ENCODE results near the gene KDM4E.
"Not testable (repeated sequence)": the region's sequence is repeated elsewhere in the genome, so short reads cannot be mapped to it uniquely, and the experiment has no call there.

Gene KDM4E

DNA sequence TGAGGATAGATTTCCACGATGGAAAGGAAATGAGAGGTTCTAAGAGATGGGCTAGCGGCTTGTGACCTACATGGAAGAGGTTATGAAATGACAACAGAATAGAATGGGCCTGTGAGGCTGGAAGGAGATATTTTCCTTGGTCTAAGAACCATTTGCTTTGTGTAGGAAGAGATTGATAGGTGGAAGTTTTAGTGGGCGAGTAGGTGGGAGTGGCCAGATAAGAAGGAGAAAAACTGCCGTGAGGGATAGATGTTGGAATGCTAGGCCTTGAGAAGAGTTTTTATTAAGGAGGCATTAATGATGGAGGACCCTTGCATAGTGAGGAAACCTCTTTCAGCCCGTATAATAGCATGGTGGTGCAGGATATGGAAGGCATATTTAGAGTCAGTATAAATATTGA, 3.6 kb upstream of the KDM4E start:
- not testable (repeated sequence) for H3K36me3 ChIP-seq (ENCODE audit: control insufficient read depth, insufficient read depth, low read length, severe bottlenecking); H3K4me3 ChIP-seq (ENCODE audit: low read length); H3K4me1 ChIP-seq (ENCODE audit: control insufficient read depth, insufficient read depth, low read length); H3K27me3 ChIP-seq (replicated peaks; ENCODE audit: control insufficient read depth, insufficient read depth, low read length); H3K9ac ChIP-seq (ENCODE audit: low read length); DNase-seq (ENCODE audit: low read depth); H3K9me3 ChIP-seq (ENCODE audit: control insufficient read depth, low read length)

DNA sequence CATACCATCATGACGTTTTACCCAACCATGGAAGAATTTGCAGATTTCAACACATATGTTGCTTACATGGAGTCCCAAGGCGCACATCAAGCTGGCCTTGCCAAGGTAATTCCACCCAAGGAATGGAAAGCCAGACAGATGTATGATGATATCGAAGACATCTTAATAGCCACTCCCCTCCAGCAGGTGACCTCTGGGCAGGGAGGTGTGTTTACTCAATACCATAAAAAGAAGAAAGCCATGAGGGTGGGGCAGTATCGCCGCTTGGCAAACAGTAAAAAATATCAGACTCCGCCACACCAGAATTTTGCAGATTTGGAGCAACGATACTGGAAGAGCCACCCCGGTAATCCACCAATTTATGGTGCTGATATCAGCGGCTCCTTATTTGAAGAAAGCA, 536 bp downstream of the KDM4E start:
- not testable (repeated sequence) for H3K4me3 ChIP-seq (ENCODE audit: low read length); H3K36me3 ChIP-seq (ENCODE audit: control insufficient read depth, insufficient read depth, low read length, severe bottlenecking); DNase-seq (ENCODE audit: low read depth); H3K27me3 ChIP-seq (replicated peaks; ENCODE audit: control insufficient read depth, insufficient read depth, low read length); H3K9me3 ChIP-seq (ENCODE audit: control insufficient read depth, low read length); H3K9ac ChIP-seq (ENCODE audit: low read length); H3K4me1 ChIP-seq (ENCODE audit: control insufficient read depth, insufficient read depth, low read length)

DNA sequence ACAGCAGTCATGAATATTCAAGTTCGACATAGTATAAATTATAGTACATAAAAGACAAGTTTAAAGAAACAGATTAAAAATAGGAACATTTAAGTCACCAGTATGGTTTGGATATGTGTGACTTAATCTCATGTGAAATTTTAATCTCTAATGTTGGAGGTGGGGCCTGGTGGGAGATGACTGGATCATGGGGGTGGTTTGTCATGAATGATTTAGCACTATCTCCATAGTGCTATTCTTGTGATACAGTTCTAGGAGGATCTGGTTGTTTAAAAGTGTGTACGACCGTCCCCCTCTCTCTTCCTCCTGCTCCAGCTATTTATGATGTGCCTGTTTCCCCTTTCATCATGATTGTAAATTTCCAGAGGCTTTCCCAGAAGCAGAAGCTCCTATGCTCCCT, 3.3 kb downstream of the KDM4E start:
- Histone ChIP-seq H3K9ac (ENCODE audit: low read length) (no peak overlapping the region), H3K36me3 (ENCODE audit: control insufficient read depth, insufficient read depth, low read length, severe bottlenecking) (no peaks in the 10 kb centered on the region), H3K9me3 (ENCODE audit: control insufficient read depth, low read length) (no peaks in the 10 kb centered on the region), H3K4me1 (ENCODE audit: control insufficient read depth, insufficient read depth, low read length) (no peaks in the 10 kb centered on the region), H3K4me3 (ENCODE audit: low read length) (no peak overlapping the region), H3K27me3 (replicated peaks; ENCODE audit: control insufficient read depth, insufficient read depth, low read length) (no peaks in the 10 kb centered on the region)
- no peak for DNase-seq (ENCODE audit: low read depth)

DNA sequence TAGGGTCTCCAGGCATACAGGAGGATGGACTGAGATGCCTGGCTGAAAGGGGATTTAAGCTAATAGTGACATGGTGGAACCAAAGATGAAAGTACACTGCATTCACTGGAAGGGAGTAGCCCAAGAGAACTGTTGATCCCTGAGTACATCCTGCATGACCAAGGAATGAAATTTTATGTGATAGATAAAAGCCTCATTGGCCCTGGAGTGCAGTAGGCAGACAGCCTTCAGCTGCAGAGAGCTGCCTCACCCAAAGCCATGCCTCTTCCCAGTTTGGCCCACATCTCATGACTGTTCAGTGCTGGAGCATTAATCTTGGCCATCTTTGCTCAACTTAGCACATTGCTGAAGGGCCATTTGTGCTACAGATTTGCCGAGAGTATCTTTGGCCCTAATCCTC, 8.0 kb downstream of the KDM4E start:
- no peak for DNase-seq (ENCODE audit: low read depth)
- H3K36me3 ChIP-seq (ENCODE audit: control insufficient read depth, insufficient read depth, low read length, severe bottlenecking) = no peaks in the 10 kb centered on the region
- no peak overlapping the region for H3K4me3 ChIP-seq (ENCODE audit: low read length)
- no peaks in the 10 kb centered on the region for H3K4me1 ChIP-seq (ENCODE audit: control insufficient read depth, insufficient read depth, low read length)
- no peaks in the 10 kb centered on the region for H3K9me3 ChIP-seq (ENCODE audit: control insufficient read depth, low read length)
- H3K27me3 ChIP-seq (replicated peaks; ENCODE audit: control insufficient read depth, insufficient read depth, low read length) = no peaks in the 10 kb centered on the region
- H3K9ac ChIP-seq (ENCODE audit: low read length) = no peak overlapping the region

DNA sequence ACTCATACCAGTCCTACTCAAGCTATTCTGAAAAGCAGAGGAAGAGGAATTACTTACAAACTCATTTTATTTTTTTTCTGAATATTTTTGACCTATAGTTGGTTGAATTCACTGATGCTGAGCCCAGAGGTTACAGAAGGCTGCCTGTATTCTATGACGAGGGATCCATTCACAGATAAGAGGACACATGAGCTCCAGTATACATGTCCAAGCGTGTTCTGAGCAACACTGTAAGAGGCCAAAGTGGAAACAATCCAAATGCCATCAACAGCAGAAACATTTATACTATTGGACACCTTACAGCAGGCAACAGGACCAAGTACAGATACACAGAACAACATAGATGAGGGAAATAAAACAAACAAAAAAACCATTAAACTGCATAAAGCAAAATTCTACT, 10.3 kb downstream of the KDM4E start:
- Histone ChIP-seq H3K36me3 (ENCODE audit: control insufficient read depth, insufficient read depth, low read length, severe bottlenecking) (no peaks in the 10 kb centered on the region), H3K9ac (ENCODE audit: low read length) (no peak overlapping the region), H3K27me3 (replicated peaks; ENCODE audit: control insufficient read depth, insufficient read depth, low read length) (peaks cover under 1% of the 10 kb centered on the region)

DNA sequence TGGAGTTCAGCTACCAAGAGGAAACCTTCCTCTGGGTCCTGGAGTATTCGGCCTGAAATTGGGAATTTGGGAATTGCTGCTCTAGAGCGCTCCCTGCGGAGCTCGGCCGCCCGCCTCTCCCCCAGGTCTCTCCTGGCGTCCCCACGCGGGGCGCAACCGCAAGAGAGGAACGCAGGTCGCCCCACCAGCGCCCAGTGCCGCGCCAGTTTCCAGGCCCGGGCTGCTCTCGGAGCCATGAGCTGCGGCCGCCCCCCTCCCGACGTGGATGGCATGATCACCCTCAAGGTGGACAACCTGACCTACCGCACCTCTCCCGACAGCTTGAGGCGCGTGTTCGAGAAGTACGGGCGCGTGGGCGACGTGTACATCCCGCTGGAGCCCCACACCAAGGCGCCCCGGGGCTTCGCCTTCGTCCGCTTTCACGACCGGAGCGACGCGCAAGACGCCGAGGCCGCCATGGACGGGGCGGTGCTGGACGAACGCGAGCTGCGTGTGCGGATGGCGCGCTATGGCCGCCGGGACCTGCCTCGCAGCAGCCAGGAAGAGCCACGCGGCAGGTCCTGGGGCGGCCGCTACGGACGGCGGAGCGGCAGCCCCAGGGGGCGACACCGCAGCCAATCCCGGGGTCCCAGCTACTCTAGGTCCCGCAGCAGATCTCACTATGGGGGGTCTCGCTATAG, 12.4 kb downstream of the KDM4E start:
- not testable (repeated sequence) for H3K36me3 ChIP-seq (ENCODE audit: control insufficient read depth, insufficient read depth, low read length, severe bottlenecking); DNase-seq (ENCODE audit: low read depth); H3K9ac ChIP-seq (ENCODE audit: low read length); H3K9me3 ChIP-seq (ENCODE audit: control insufficient read depth, low read length); H3K4me1 ChIP-seq (ENCODE audit: control insufficient read depth, insufficient read depth, low read length)
- H3K4me3 ChIP-seq (ENCODE audit: low read length) = peak overlapping the region; percentile 58
- H3K27me3 ChIP-seq (replicated peaks; ENCODE audit: control insufficient read depth, insufficient read depth, low read length) = peaks cover 13% of the 10 kb centered on the region

More for the DNA sequence above, 10.3 kb downstream of the KDM4E start:
- H3K9me3 ChIP-seq (ENCODE audit: control insufficient read depth, low read length) = no peaks in the 10 kb centered on the region
- H3K4me3 ChIP-seq (ENCODE audit: low read length) = no peak overlapping the region
- no peaks in the 10 kb centered on the region for H3K4me1 ChIP-seq (ENCODE audit: control insufficient read depth, insufficient read depth, low read length)
- DNase-seq (ENCODE audit: low read depth) = no peak

DNA sequence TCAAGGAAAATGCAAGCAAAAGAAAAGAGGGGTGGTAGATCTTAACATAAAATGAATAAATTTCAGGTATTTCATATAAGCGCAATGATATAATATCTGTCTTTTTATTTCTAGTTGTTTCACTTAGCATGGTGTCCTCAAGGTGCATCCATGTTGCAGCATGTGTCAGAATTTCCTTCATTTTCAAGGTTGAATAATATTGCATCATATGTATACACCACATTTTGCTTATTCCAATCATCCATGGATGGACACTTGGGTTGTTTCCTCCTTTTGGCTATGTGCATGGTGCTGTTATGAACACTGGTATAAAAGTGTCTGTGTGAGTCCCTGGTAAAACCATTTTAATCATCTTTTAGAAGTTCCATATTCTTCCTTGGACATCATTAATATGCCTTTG, 17.2 kb downstream of the KDM4E start:
- H3K36me3 ChIP-seq (ENCODE audit: control insufficient read depth, insufficient read depth, low read length, severe bottlenecking) = no peaks in the 10 kb centered on the region
- H3K4me3 ChIP-seq (ENCODE audit: low read length) = no peak overlapping the region
- no peak for DNase-seq (ENCODE audit: low read depth)
- H3K9ac ChIP-seq (ENCODE audit: low read length) = no peak overlapping the region
- H3K9me3 ChIP-seq (ENCODE audit: control insufficient read depth, low read length) = no peaks in the 10 kb centered on the region
- peaks cover 44% of the 10 kb centered on the region for H3K27me3 ChIP-seq (replicated peaks; ENCODE audit: control insufficient read depth, insufficient read depth, low read length)
- no peaks in the 10 kb centered on the region for H3K4me1 ChIP-seq (ENCODE audit: control insufficient read depth, insufficient read depth, low read length)

DNA sequence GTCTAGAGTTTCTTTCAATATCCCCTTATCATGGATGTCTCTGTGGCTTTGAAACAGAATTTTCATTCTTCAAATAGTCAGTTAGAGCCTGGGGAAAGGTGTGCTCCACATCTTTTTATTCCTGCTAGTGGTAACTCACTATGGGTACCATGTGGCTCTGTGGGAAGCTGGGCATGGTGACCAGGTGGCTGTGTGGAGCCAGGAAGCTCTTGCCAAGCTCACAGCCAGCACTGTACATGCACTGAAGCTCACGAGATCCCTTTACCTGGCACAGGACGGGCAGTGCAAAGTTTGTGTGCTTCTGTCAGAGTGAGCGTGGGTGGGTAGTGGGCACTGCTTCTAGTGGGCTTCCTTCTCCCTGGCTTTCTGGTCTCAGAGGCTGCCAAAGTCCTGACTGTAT, 17.8 kb downstream of the KDM4E start:
- H3K36me3 ChIP-seq (ENCODE audit: control insufficient read depth, insufficient read depth, low read length, severe bottlenecking) = no peaks in the 10 kb centered on the region
- peaks cover 44% of the 10 kb centered on the region for H3K27me3 ChIP-seq (replicated peaks; ENCODE audit: control insufficient read depth, insufficient read depth, low read length)
- H3K9ac ChIP-seq (ENCODE audit: low read length) = no peak overlapping the region

DNA sequence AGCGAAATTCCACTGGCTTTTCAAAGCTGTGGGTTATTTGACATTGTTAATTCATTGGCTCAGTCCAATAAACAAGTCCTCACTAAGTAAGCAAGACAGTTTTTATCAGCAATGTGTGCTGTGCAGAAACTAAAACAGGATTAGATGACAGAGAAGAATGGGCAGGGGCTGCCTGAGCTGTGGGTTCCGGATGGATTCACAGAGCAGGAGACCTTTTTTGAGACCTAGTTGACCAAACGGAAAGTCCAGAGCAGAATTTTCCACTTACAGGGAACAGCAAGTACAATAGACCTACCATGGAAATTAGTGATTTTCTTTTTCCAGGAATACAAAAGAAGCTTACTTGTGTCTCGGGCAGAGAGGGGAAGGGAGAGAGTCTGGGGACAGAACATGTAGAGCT, 19.0 kb downstream of the KDM4E start:
- H3K4me1 ChIP-seq (ENCODE audit: control insufficient read depth, insufficient read depth, low read length) = no peaks in the 10 kb centered on the region
- no peak for DNase-seq (ENCODE audit: low read depth)
- H3K27me3 ChIP-seq (replicated peaks; ENCODE audit: control insufficient read depth, insufficient read depth, low read length) = peaks cover 44% of the 10 kb centered on the region
- H3K9me3 ChIP-seq (ENCODE audit: control insufficient read depth, low read length) = no peaks in the 10 kb centered on the region
- no peak overlapping the region for H3K4me3 ChIP-seq (ENCODE audit: low read length)
- no peaks in the 10 kb centered on the region for H3K36me3 ChIP-seq (ENCODE audit: control insufficient read depth, insufficient read depth, low read length, severe bottlenecking)
- H3K9ac ChIP-seq (ENCODE audit: low read length) = no peak overlapping the region

More for the DNA sequence above, 17.8 kb downstream of the KDM4E start:
- DNase-seq (ENCODE audit: low read depth) = no peak
- H3K4me3 ChIP-seq (ENCODE audit: low read length) = no peak overlapping the region
- H3K4me1 ChIP-seq (ENCODE audit: control insufficient read depth, insufficient read depth, low read length) = no peaks in the 10 kb centered on the region
- H3K9me3 ChIP-seq (ENCODE audit: control insufficient read depth, low read length) = no peaks in the 10 kb centered on the region

DNA sequence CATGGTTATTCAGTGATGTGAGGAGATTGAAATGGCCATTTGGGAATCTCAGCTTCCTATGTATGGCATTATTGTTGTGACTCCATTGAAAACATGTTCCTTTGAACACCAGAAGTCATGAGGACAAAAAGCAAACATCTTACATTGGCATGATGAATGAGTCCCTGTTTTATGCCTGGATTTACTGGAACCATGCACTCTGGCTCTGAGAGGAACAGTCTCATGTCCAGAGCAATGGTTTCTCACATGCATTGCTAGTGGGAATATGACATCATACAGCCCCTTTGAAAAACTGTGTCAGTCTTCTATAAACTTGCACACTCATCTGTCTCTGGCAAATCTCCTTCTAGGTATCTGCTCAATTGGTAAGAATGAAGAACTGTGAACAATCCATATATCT, 20.8 kb downstream of the KDM4E start:
- DNase-seq (ENCODE audit: low read depth) = no peak
- no peak overlapping the region for H3K4me3 ChIP-seq (ENCODE audit: low read length)
- H3K4me1 ChIP-seq (ENCODE audit: control insufficient read depth, insufficient read depth, low read length) = no peaks in the 10 kb centered on the region
- H3K27me3 ChIP-seq (replicated peaks; ENCODE audit: control insufficient read depth, insufficient read depth, low read length) = peaks cover 44% of the 10 kb centered on the region
- no peaks in the 10 kb centered on the region for H3K9me3 ChIP-seq (ENCODE audit: control insufficient read depth, low read length)
- H3K9ac ChIP-seq (ENCODE audit: low read length) = no peak overlapping the region
- no peaks in the 10 kb centered on the region for H3K36me3 ChIP-seq (ENCODE audit: control insufficient read depth, insufficient read depth, low read length, severe bottlenecking)

DNA sequence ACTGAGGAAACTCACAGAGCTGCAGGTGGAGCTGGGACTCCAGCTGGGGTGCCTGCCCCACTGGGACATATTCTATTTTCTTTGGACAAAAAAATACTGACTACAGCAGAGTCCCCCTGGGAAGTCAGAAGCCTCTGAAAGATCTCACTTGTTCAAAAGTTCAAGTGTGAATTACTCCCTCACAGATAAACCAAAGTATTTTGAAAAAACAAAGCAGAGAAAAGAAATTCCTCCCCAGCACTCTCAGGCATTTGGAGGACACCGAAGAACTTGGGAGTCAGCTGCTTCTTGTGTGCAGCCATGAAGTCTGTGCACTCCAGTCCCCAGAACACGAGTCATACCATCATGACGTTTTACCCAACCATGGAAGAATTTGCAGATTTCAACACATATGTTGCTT, 24.1 kb downstream of the KDM4E start, which contains the start of gene KDM4F:
KDM4F (plus strand) TSS at position 301 of the 400 bp plus-strand sequence.
- not testable (repeated sequence) for DNase-seq (ENCODE audit: low read depth); H3K9me3 ChIP-seq (ENCODE audit: control insufficient read depth, low read length); H3K4me3 ChIP-seq (ENCODE audit: low read length); H3K36me3 ChIP-seq (ENCODE audit: control insufficient read depth, insufficient read depth, low read length, severe bottlenecking); H3K9ac ChIP-seq (ENCODE audit: low read length); H3K4me1 ChIP-seq (ENCODE audit: control insufficient read depth, insufficient read depth, low read length)
- H3K27me3 ChIP-seq (replicated peaks; ENCODE audit: control insufficient read depth, insufficient read depth, low read length) = peaks cover 30% of the 10 kb centered on the region

DNA sequence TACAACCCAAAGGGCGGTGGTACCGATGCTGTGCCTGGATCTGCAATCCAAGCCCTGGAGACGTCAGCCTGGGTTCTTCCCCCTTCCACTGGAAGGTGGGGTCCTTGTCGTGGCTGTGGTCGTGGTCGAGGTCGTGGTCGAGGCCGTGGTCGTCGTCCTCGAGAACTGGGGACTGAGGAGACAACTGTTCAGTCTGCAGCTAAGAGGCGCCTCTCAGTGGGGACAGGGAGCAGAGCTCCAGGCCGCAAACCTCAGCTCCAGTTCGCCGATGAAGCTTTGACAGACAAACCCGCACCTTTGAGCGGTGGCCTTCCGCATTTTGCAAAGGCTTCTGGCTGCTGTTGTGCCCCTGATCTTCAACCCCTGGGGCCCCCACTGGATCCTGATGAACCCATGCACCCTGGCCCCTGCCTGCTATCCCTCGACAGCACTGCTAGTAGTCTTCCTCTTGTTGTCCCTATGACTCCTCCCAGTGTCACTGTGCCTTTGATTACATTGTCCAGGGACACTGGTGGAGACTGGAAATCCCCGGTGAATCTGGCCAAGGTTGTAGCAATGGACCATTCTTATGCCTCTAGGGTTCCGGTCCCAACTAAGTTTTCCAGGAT, 25.6 kb downstream of the KDM4E start:
- H3K27me3 ChIP-seq (replicated peaks; ENCODE audit: control insufficient read depth, insufficient read depth, low read length) = peaks cover 30% of the 10 kb centered on the region
- H3K9me3 ChIP-seq (ENCODE audit: control insufficient read depth, low read length) = no peaks in the 10 kb centered on the region
- no peak overlapping the region for H3K4me3 ChIP-seq (ENCODE audit: low read length)
- no peak overlapping the region for H3K9ac ChIP-seq (ENCODE audit: low read length)
- DNase-seq (ENCODE audit: low read depth) = no peak
- peaks cover 6% of the 10 kb centered on the region for H3K4me1 ChIP-seq (ENCODE audit: control insufficient read depth, insufficient read depth, low read length)
- H3K36me3 ChIP-seq (ENCODE audit: control insufficient read depth, insufficient read depth, low read length, severe bottlenecking) = no peaks in the 10 kb centered on the region
